ENCODE results near the gene ARGLU1. TPM values are rescaled to one million over a fixed set of nuclear protein-coding genes. Genes with fewer than 3 reads are reported as not detected.

The ARGLU1 gene
- total RNA-seq, 1 donor from 2014 or later, result 36.8 TPM

DNA sequence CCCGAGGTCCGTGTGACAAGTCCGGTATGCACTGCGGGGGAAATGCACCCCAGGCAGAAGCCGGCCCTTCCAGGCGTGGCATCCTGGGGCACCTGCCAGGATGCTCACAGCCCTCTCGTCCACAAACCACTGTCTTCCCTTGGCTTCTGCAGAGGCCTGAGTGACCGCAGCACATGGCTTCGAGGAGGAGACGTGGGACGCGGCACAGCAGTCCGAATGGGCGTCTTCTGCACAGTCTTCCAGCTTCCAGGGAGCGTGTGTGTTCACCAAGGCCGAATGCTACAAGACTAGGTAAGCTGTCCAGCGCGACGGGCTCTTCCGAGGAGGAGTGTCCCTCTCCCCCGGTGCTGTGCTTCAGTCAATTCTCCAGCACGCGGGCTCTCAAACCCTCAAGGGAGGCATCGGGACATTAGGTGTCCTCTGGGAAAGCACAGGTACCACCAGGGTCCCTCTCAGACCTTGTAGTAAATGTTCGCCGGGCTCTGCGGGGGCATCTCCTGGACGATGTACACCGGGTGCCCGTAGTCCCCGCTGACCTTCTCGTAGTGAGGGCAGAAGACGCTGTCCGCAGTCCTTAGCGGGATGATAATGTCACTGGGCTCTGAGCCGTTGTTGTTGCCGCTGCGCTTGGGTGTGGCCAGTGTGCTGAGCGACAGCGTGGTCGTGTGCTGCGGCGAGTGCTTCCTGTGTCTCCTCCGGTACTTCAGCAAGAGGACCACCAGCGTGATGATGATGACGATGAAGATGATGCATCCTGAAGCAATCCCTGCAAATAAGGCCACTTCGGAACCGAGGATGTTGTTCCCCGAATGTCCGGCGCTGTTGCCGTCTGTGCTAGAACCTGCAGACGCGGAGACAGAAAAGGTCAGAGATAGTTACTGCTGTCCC, 75.1 kb downstream of the ARGLU1 start:
- no peak for DNase-seq (ENCODE audit: low spot score)
- intact Hi-C loops (cut with DNase I), result no loop called here

DNA sequence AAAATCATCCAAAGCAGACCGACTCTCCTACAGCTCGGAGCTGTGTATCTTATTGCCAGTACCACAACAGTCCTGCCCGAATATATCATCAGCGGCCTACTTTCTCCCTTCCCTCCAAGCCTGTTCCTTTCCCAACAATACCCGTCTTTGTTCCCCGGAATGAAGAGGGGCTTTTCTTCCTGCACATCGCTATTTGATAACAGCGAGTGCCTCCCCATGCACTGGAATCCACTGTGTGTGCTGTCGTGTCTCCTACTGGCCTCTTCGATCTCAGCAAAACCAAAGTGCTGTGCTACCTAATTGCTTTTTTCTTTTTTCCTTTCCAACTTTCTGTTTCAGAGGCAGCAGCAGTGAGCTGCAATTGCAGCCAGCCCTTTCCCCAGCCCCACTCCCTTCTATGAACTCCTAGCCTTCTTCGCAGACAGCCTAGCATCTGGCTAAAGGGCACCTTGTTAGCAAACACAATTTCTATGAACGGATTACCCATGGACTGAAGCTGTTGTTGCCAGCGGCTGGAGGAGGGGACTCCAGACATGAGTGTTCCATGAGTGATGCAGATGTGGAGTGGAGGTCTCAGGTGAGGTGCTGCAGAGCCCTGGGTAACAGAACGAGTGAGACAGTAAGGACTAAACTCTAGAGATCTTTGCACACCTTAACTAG, 75.9 kb downstream of the ARGLU1 start:
- intact Hi-C loops (cut with DNase I), result no loop called here
- no peak for DNase-seq (ENCODE audit: low spot score)

Other genes starting within 250 kb of the ARGLU1 start
- 17.8 TPM for gene EFNB2, start 32.5 kb downstream of the ARGLU1 start, total RNA-seq

All from cardiac septum (tissue), 1 donor.